Kidney epithelial cell (primary cell): ENCODE data around the gene HOXD9. TPM values are rescaled to one million over a fixed set of nuclear protein-coding genes. Genes with fewer than 3 reads are reported as not detected.

Experiments
- DNase-seq: peaks from one replicate; pipeline ENCODE4 v3.0.0-alpha.2; 2010; ENCODE audit warnings: low read depth
- H3K27me3 ChIP-seq: 2 replicates; pipeline ENCODE4 v1.6.0; 2011; ENCODE audit warnings: low read length; ENCODE audit not compliant: control insufficient read depth, insufficient read depth
- H3K36me3 ChIP-seq: 2 replicates; pipeline ENCODE4 v1.5.1; 2011; ENCODE audit warnings: low read length; ENCODE audit not compliant: control insufficient read depth, insufficient read depth
- H3K4me3 ChIP-seq: 2 replicates; pipeline ENCODE4 v1.5.1; 2011; ENCODE audit warnings: low read depth, mild to moderate bottlenecking, control low read depth, low read length
- total RNA-seq: library from RNA; depleted of rRNA; stranded (reverse); fragments of >200 nt; gene quantifications from 2 replicates; pipeline ENCODE4 v1.2.3, GENCODE V29; 2015
- TF ChIP-seq, protein P1 (sequence below): IDR thresholded peaks from 2 replicates; pipeline ENCODE4 v1.5.1; 2011; ENCODE audit warnings: mild to moderate bottlenecking, moderate library complexity, low read length, control low read depth, inconsistent platforms; ENCODE audit not compliant: insufficient read depth, poor library complexity, severe bottlenecking

The HOXD9 gene
- total RNA-seq, 1 donor from 2014 or later: 12.2 TPM

- Histone ChIP-seq H3K36me3 (no peaks in the 10 kb centered on the region), H3K27me3 (no peaks in the 10 kb centered on the region), H3K4me3 (peak overlapping the region; percentile 67)
- no peak for DNase-seq
- TF ChIP-seq, protein P1, sequence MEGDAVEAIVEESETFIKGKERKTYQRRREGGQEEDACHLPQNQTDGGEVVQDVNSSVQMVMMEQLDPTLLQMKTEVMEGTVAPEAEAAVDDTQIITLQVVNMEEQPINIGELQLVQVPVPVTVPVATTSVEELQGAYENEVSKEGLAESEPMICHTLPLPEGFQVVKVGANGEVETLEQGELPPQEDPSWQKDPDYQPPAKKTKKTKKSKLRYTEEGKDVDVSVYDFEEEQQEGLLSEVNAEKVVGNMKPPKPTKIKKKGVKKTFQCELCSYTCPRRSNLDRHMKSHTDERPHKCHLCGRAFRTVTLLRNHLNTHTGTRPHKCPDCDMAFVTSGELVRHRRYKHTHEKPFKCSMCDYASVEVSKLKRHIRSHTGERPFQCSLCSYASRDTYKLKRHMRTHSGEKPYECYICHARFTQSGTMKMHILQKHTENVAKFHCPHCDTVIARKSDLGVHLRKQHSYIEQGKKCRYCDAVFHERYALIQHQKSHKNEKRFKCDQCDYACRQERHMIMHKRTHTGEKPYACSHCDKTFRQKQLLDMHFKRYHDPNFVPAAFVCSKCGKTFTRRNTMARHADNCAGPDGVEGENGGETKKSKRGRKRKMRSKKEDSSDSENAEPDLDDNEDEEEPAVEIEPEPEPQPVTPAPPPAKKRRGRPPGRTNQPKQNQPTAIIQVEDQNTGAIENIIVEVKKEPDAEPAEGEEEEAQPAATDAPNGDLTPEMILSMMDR: no peak
Measured at GRCh38 chr2:176130147-176130956, 7.8 kb downstream of the HOXD9 start.

GRCh38 chr2:176130957-176131847 is 8.7 kb downstream of the HOXD9 start:
- TF ChIP-seq, protein P1: no peak
- Histone ChIP-seq H3K36me3 (no peaks in the 10 kb centered on the region), H3K4me3 (peak overlapping the region; percentile 67), H3K27me3 (no peaks in the 10 kb centered on the region)
- no peak for DNase-seq

DNA sequence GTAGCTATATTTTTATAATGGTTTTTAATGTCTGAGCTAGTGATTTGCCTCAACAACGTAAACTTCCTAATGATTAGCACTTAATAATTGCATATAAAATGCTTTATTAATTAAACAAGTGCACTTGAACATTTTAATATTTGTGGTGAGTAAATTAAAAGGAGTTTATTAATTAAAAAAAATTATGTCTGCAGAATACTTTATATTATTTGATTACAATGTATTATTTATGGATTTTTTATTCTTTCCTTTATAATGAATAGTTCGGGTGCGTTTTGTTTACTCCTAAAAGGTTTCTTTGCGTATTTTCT is 9.3 kb downstream of the HOXD9 start:
- TF ChIP-seq, protein P1: no peak
- no peak for DNase-seq
- H3K27me3 ChIP-seq: no peaks in the 10 kb centered on the region
- peak overlapping the region; percentile 67 for H3K4me3 ChIP-seq
- no peaks in the 10 kb centered on the region for H3K36me3 ChIP-seq

DNA sequence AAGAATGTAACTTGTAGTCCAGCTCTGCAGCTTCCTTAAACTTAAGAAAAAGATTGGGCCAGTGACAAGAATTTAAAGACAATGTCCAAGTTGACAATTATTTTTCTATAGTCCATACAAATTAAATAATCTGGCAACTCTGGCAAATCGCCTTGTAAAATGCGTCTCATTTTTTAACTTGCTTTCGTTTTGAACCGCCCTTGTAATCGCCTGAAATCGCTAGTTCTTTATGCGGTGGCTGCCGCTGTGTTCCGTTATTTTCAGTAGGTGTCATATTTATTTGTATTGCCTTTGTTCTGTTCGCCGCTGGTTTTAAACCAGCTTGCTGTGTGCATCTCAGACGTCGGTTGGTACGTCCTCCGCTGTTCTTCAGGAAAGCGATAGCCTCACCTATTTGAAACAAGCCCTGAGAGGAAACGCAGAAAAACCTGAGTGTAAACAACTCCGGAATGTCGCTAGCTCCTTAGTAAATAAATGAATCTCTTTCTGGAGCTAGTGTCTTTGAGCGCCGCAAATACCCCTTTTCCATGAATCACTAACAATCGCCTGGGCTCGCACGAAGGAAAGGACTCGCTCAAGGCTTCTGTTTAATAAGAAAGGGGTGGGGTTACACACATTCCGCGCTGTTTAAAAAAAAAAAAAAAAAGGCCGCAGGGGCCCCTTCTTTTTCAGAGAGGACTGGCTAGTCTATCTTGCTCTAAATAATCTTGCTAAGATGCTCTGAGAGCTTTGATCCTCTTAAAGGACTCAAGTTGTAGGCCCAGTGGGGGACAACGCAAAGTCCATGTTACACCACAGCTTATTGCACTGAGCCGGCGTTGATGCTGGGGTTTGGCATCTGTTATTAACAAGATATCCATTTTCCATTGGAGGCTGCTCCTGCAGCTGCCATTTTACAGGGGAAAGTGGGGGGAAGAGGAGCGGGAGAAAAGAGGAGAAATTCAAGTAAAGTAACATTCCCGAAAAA is 10.0 kb downstream of the HOXD9 start:
- H3K4me3 ChIP-seq: peak overlapping the region; percentile 67
- H3K27me3 ChIP-seq: no peaks in the 10 kb centered on the region
- H3K36me3 ChIP-seq: no peaks in the 10 kb centered on the region
- TF ChIP-seq, protein P1: no peak
- DNase-seq: no peak

DNA sequence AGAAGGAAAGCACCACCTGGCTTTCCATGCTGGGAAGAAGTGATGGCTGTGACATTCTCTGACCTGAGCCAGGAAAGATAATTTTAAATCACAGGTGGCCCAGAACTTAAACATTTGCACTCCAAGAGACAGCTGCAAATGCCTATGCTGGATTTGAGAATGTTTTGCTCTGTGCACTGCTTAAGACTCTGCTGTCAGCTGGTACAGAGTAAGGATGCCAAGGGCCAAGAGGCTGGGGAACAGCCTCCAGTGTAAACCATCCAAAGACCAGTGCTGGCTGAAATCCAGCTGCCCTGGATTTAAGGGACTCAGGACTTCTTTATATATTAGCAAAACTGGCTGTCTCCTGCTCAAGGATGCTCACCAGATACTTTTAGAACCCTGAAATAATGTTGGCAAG is 10.9 kb downstream of the HOXD9 start:
- H3K4me3 ChIP-seq: no peak overlapping the region
- H3K27me3 ChIP-seq: no peaks in the 10 kb centered on the region
- no peaks in the 10 kb centered on the region for H3K36me3 ChIP-seq
- no peak for DNase-seq
- TF ChIP-seq, protein P1: no peak
